BJ (cell line): Measurements from ENCODE around the gene PLIN3. TPM values are rescaled to one million over a fixed set of nuclear protein-coding genes. Genes with fewer than 3 reads are reported as not detected.
"Not testable (repeated sequence)": the region's sequence is repeated elsewhere in the genome, so short reads cannot be mapped to it uniquely, and the experiment has no call there.

ENCODE experiments used
- CTCF ChIA-PET: fragments of 350-600 bp; formaldehyde crosslinking; extraction: SDS; loops from one replicate; lab custom pipeline; 2021; ENCODE audit warnings: antibody characterized with exemption, inconsistent platforms; lab: Yijun Ruan, JAX
- POLR2A ChIA-PET: fragments of 300-600 bp; sonication (Branson Sonifier 250); formaldehyde crosslinking; extraction: SDS; loops from one replicate; lab custom pipeline; 2021; ENCODE audit warnings: antibody characterized with exemption; lab: Charles Lee
- DNase-seq: peaks from one replicate; pipeline ENCODE4 v3.0.0-alpha.2; 2011; ENCODE audit warnings: low read depth
- H3K27me3 ChIP-seq: 2 replicates; pipeline ENCODE4 v1.6.0; 2011; ENCODE audit warnings: low read length; ENCODE audit not compliant: control insufficient read depth, insufficient read depth
- H3K36me3 ChIP-seq: 2 replicates; pipeline ENCODE4 v1.5.1; 2011; ENCODE audit warnings: low read length; ENCODE audit not compliant: control insufficient read depth, insufficient read depth
- H3K4me3 ChIP-seq: 2 replicates; pipeline ENCODE4 v1.5.1; 2011; ENCODE audit warnings: low read depth, mild to moderate bottlenecking, control low read depth, low read length
- CTCF ChIP-seq: IDR thresholded peaks from 2 replicates; pipeline ENCODE4 v1.5.1; 2011; ENCODE audit warnings: low read depth, mild to moderate bottlenecking, control low read depth, inconsistent platforms, low read length, moderate library complexity; ENCODE audit not compliant: insufficient read depth
- polyA plus RNA-seq: library from polyadenylated mRNA; depleted of rRNA; stranded (reverse); fragments of >200 nt; gene quantifications from 2 replicates; pipeline ENCODE4 v1.2.3, GENCODE V29; 2011

PLIN3 gene
- polyA plus RNA-seq, 1 experiment = 211 TPM

DNA sequence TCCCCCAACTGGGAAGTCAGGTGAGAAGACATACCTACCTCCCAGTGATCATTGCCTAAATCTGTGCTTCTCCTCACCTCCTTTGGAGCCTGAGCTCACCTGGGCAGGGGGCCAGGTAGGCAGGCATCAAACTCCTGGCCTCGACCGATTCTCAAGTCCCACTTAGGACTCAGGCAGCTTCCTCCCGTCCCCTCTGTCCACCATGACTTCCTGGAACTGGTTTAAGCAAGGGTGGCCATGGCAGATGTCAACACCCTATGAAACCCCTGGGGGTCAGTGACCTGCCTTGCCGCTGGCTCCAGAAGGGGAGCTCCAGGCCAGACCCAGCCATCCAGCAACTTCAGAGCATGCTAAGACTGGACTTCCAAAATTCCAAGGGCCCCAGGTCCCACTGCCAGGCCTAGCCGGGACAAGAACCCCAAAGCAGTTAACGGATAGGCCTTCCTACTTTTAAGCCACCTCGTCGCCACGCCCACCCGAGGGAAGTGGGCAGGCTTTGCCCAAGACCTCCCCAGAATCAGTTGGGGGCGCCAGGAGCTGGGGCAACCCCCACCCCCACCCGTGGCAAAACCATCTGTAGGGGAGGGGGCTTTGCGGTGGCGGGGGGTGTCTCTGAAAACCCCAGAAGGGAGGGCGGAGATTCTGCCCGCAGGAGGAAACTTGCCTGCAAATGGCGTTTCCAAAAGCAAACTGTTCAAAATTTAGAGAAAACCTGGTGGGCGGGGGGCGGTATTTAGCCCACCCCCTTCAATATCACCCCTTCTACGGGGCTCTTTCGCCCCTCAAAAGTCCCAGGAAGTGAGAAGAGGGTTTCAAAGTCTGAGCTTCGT is 657 bp downstream of the PLIN3 start:
- no peak for DNase-seq
- Histone ChIP-seq H3K36me3 (peaks cover 2% of the 10 kb centered on the region; the same call in 1 of the 2 replicates), H3K4me3 (peak overlapping the region; percentile 92), H3K27me3 (no peaks in the 10 kb centered on the region)
- ChIA-PET CTCF (interaction anchor here (0.7 to 4.4 kb wide), 11 partner anchors 12 to 182 kb away, joined by 3 to 37 read pairs (median 5); partner anchors contain the start of gene FEM1A), POLR2A (interaction anchor here (1.0 kb wide), 1 partner anchor 45 kb away, joined by 3 read pairs; no protein-coding TSS in a partner anchor)
- no peak for TF ChIP-seq CTCF

- Histone ChIP-seq H3K27me3 (no peaks in the 10 kb centered on the region), H3K4me3 (no peak overlapping the region), H3K36me3 (peaks cover 25% of the 10 kb centered on the region)
- DNase-seq = no peak
- CTCF ChIA-PET = interaction anchor here (0.7 to 2.3 kb wide), 5 partner anchors 8 to 317 kb away, joined by 3 to 16 read pairs (median 3); no protein-coding TSS in a partner anchor
- no peak for TF ChIP-seq CTCF
- POLR2A ChIA-PET = no interaction called here
These were observed 6.3 kb downstream of the PLIN3 start for GRCh38 chr19:4861147-4861546.

GRCh38 chr19:4859697-4860096 is 7.8 kb downstream of the PLIN3 start:
- no peak for DNase-seq
- CTCF ChIA-PET = interaction anchor here (1.1 to 1.9 kb wide), 3 partner anchors 8 to 49 kb away, joined by 3 to 7 read pairs (median 7); no protein-coding TSS in a partner anchor
- no peak for TF ChIP-seq CTCF
- Histone ChIP-seq H3K4me3 (no peak overlapping the region), H3K36me3 (peaks cover 31% of the 10 kb centered on the region), H3K27me3 (no peaks in the 10 kb centered on the region)
- POLR2A ChIA-PET = interaction anchor here (0.6 kb wide), 1 partner anchor 14 kb away, joined by 3 read pairs; no protein-coding TSS in a partner anchor

DNA sequence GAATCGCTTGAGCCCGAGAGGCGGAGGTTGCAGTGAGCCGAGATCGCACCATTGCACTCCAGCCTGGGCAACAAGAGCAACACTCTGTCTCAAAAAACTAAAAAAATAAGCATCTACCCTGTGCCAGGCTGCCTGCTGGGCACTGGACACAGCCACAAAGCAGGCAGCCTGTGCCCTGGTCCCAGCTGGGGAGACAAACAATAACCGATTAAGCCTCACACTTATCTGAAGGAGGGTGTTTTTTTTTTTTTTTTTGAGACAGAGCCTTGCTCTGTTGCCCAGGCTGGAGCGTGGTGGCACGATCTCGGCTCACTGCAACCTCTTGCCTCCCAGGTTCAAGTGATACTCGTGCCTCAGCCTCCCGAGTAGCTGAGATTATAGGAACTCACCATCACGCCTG is 11.0 kb downstream of the PLIN3 start:
- H3K27me3 ChIP-seq, H3K4me3 ChIP-seq, POLR2A ChIA-PET, DNase-seq: not testable (repeated sequence)
- H3K36me3 ChIP-seq = peaks cover 43% of the 10 kb centered on the region
- CTCF ChIA-PET = interaction anchor here (0.7 to 13.8 kb wide), 4 partner anchors 18 to 182 kb away, joined by 3 to 225 read pairs (median 4); no protein-coding TSS in a partner anchor

- POLR2A ChIA-PET, H3K4me3 ChIP-seq, DNase-seq, H3K27me3 ChIP-seq: not testable (repeated sequence)
- CTCF ChIA-PET = interaction anchor here (0.6 to 13.8 kb wide), 3 partner anchors 41 to 584 kb away, joined by 3 to 225 read pairs (median 5); no protein-coding TSS in a partner anchor
- H3K36me3 ChIP-seq = peaks cover 34% of the 10 kb centered on the region
These were observed 14.0 kb downstream of the PLIN3 start for GRCh38 chr19:4853506-4853905.

DNA sequence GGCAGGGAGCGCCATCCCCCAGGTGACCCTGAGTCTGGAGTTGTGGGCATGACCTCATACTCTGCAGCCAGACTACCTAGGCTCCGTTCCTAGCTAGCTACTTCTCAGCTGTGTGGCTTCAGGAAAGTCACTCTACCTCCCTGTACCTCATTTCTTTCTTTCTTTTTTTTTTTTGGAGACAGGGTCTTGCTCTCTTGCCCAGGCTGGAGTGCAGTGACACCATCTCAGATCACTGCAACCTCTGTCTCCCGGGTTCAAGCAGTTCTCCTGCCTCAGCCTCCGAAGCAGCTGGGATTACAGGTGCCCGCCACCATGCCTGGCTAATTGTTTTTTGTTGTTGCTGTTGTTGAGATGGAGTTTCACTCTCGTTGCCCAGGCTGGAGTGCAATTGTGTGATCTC is 15.0 kb downstream of the PLIN3 start:
- CTCF ChIA-PET = interaction anchor here (1.1 to 13.8 kb wide), 6 partner anchors 8 to 184 kb away, joined by 3 to 225 read pairs (median 16); no protein-coding TSS in a partner anchor
- DNase-seq = no peak
- TF ChIP-seq CTCF = no peak
- Histone ChIP-seq H3K27me3 (no peaks in the 10 kb centered on the region), H3K4me3 (no peak overlapping the region), H3K36me3 (peaks cover 43% of the 10 kb centered on the region)
- POLR2A ChIA-PET = no interaction called here
